H1 (cell line): ENCODE measurements around the gene SLC6A12. TPM values are rescaled to one million over a fixed set of nuclear protein-coding genes. Genes with fewer than 3 reads are reported as not detected.

Experiments
- CTCF ChIA-PET: fragments of 300-600 bp; sonication (Branson Sonifier 250); formaldehyde crosslinking; loops from one replicate; lab custom pipeline; 2021; ENCODE audit not compliant: partially characterized antibody; lab: Charles Lee
- POLR2A ChIA-PET: fragments of 300-600 bp; sonication (Branson Sonifier 250); formaldehyde crosslinking; loops from one replicate; lab custom pipeline; 2021; ENCODE audit warnings: inconsistent platforms; ENCODE audit not compliant: partially characterized antibody; lab: Charles Lee
- DNase-seq, 2 experiments: peaks; one replicate each; pipeline versions ENCODE4 v3.0.0 to v3.0.0-alpha.2; 2010 to 2022; ENCODE audit warnings: low spot score in 2 of 2, low read depth in 1 of 2, mixed read lengths in 1 of 2
- FAIRE-seq: peaks from 2 replicates; lab custom pipeline; 2011; peaks lifted over from hg19 to GRCh38; lab: Jason Lieb, UNC
- H2AFZ ChIP-seq: 2 replicates; pipeline ENCODE4 v1.8.1; 2012; ENCODE audit warnings: low read length, inconsistent platforms
- H2AK5ac ChIP-seq: 2 replicates; pipeline ENCODE4 v1.6.1; 2013; ENCODE audit warnings: low read depth, low read length
- H2BK120ac ChIP-seq: replicated peaks from 2 replicates; pipeline ENCODE3; 2013; ENCODE audit warnings: low read depth, low read length, inconsistent platforms
- H2BK12ac ChIP-seq: 2 replicates; pipeline ENCODE4 v1.6.1; 2013; ENCODE audit warnings: low read depth, low read length
- H2BK15ac ChIP-seq: 2 replicates; pipeline ENCODE4 v1.6.1; 2013; ENCODE audit warnings: low read length
- H2BK20ac ChIP-seq: 2 replicates; pipeline ENCODE4 v1.6.1; 2013; ENCODE audit warnings: low read length
- H2BK5ac ChIP-seq: 2 replicates; pipeline ENCODE4 v1.6.1; 2013; ENCODE audit warnings: low read depth, low read length
- H3K14ac ChIP-seq: 2 replicates; pipeline ENCODE4 v1.6.1; 2013; ENCODE audit warnings: inconsistent platforms; ENCODE audit not compliant: insufficient read length
- H3K18ac ChIP-seq: 2 replicates; pipeline ENCODE4 v1.6.1; 2013; ENCODE audit warnings: low read length; ENCODE audit errors: extremely low read depth
- H3K23ac ChIP-seq: 2 replicates; pipeline ENCODE4 v1.6.1; 2013; ENCODE audit warnings: inconsistent platforms; ENCODE audit not compliant: insufficient read length
- H3K23me2 ChIP-seq: 2 replicates; pipeline ENCODE4 v1.6.1; 2013; ENCODE audit warnings: low read depth, low read length
- H3K27ac ChIP-seq: 2 replicates; pipeline ENCODE4 v1.6.1; 2011; ENCODE audit warnings: low read depth, low read length, inconsistent platforms
- H3K27me3 ChIP-seq, 4 experiments: replicated peaks in 1 of 4; 1 replicate in 1 of 4; 2 replicates in 3 of 4; pipeline versions ENCODE4 v1.6.1 to v1.8.1; 2011 to 2013; ENCODE audit warnings: low read length in 3 of 4, mild to moderate bottlenecking in 3 of 4, inconsistent platforms in 2 of 4, mixed read lengths in 2 of 4, moderate library complexity in 1 of 4; ENCODE audit not compliant: control insufficient read depth in 3 of 4, insufficient read depth in 3 of 4; ENCODE audit errors: extremely low read depth in 1 of 4
- H3K36me3 ChIP-seq, 4 experiments: 2 replicates each; pipeline versions ENCODE4 v1.6.1 to v1.8.1; 2011 to 2013; ENCODE audit warnings: mild to moderate bottlenecking in 4 of 4, low read length in 3 of 4, moderate library complexity in 2 of 4, control low read depth in 1 of 4, inconsistent platforms in 1 of 4; ENCODE audit not compliant: insufficient read depth in 4 of 4, control insufficient read depth in 2 of 4
- H3K4ac ChIP-seq: replicated peaks from 2 replicates; pipeline ENCODE3; 2013; ENCODE audit warnings: low read length, low read depth, mixed read lengths, inconsistent platforms; ENCODE audit not compliant: insufficient read length
- H3K4me1 ChIP-seq, 4 experiments: replicated peaks in 1 of 4; 1 replicate in 1 of 4; 2 replicates in 3 of 4; pipeline versions ENCODE4 v1.6.1 to v1.8.1; 2011 to 2013; ENCODE audit warnings: low read length in 3 of 4, inconsistent platforms in 2 of 4, mixed read lengths in 1 of 4; ENCODE audit not compliant: insufficient read depth in 4 of 4, control insufficient read depth in 3 of 4
- H3K4me2 ChIP-seq, 2 experiments: 2 replicates each; pipeline versions ENCODE4 v1.6.1 to v1.8.1; 2011 to 2013; ENCODE audit warnings: low read depth in 2 of 2, low read length in 2 of 2, control low read depth in 1 of 2, inconsistent platforms in 1 of 2, mild to moderate bottlenecking in 1 of 2; ENCODE audit not compliant: insufficient read depth in 1 of 2
- H3K4me3 ChIP-seq, 4 experiments: fragments of 200-600, 300-600 bp in 1 of 4; sonication (generic), shearing (Covaris generic), sonication (Bioruptor Twin) in 1 of 4; 2 replicates each; pipeline versions ENCODE4 v1.5.1 to v1.8.1; 2011 to 2016; ENCODE audit warnings: low read length in 4 of 4, low read depth in 3 of 4, control low read depth in 2 of 4, inconsistent platforms in 2 of 4, mild to moderate bottlenecking in 2 of 4, mixed read lengths in 1 of 4, moderate library complexity in 1 of 4; ENCODE audit not compliant: insufficient read depth in 2 of 4; ENCODE audit errors: extremely low read depth in 1 of 4
- H3K56ac ChIP-seq: replicated peaks from 2 replicates; pipeline ENCODE3; 2013; ENCODE audit warnings: low read depth, mild to moderate bottlenecking, mixed read lengths, low read length, inconsistent platforms; ENCODE audit not compliant: insufficient read length
- H3K79me1 ChIP-seq: 2 replicates; pipeline ENCODE4 v1.6.1; 2013; ENCODE audit warnings: low read depth, low read length, control low read depth
- H3K79me2 ChIP-seq, 2 experiments: 2 replicates each; pipeline versions ENCODE4 v1.6.1 to v1.8.1; 2012 to 2013; ENCODE audit warnings: low read length in 2 of 2, mild to moderate bottlenecking in 2 of 2, inconsistent platforms in 1 of 2; ENCODE audit not compliant: insufficient read depth in 2 of 2, control insufficient read depth in 1 of 2
- H3K9ac ChIP-seq, 4 experiments: replicated peaks in 1 of 4; 1 replicate in 1 of 4; 2 replicates in 3 of 4; pipeline versions ENCODE4 v1.6.1 to v1.8.1; 2011 to 2013; ENCODE audit warnings: low read depth in 3 of 4, low read length in 3 of 4, control low read depth in 2 of 4, mild to moderate bottlenecking in 2 of 4, moderate library complexity in 2 of 4, inconsistent platforms in 1 of 4; ENCODE audit errors: extremely low read depth in 1 of 4
- H3K9me3 ChIP-seq, 2 experiments: 2 replicates each; pipeline versions ENCODE4 v1.6.1 to v1.8.1; 2012 to 2013; ENCODE audit warnings: mild to moderate bottlenecking in 2 of 2, moderate library complexity in 2 of 2, control low read depth in 1 of 2, inconsistent platforms in 1 of 2, low read depth in 1 of 2, low read length in 1 of 2, mixed read lengths in 1 of 2; ENCODE audit not compliant: insufficient read depth in 2 of 2
- H4K20me1 ChIP-seq, 2 experiments: replicated peaks in 1 of 2; 2 replicates each; pipeline versions ENCODE3 to v1.8.1; 2011 to 2013; ENCODE audit warnings: inconsistent platforms in 2 of 2, low read length in 2 of 2, mild to moderate bottlenecking in 1 of 2; ENCODE audit not compliant: insufficient read depth in 2 of 2, control insufficient read depth in 1 of 2
- H4K5ac ChIP-seq: 2 replicates; pipeline ENCODE4 v1.6.1; 2013; ENCODE audit warnings: low read length, low read depth, mixed read lengths, inconsistent platforms; ENCODE audit not compliant: insufficient read length
- H4K8ac ChIP-seq: 2 replicates; pipeline ENCODE4 v1.8.0; 2013; ENCODE audit warnings: mild to moderate bottlenecking, moderate library complexity, low read length, inconsistent platforms; ENCODE audit not compliant: insufficient read depth; ENCODE audit errors: extremely low read depth
- H4K91ac ChIP-seq: replicated peaks from 2 replicates; pipeline ENCODE3; 2013; ENCODE audit warnings: low read length, mixed read lengths, inconsistent platforms; ENCODE audit not compliant: insufficient read length
- EGR1 ChIP-seq: IDR thresholded peaks from 2 replicates; pipeline ENCODE4 v1.6.1; 2011; ENCODE audit warnings: low read depth, low read length, borderline replicate concordance
- RXRA ChIP-seq: IDR thresholded peaks from 2 replicates; pipeline ENCODE4 v1.6.1; 2011; ENCODE audit warnings: low read depth, mild to moderate bottlenecking, low read length, moderate library complexity; ENCODE audit not compliant: insufficient read depth
- WGBS, 2 experiments: shearing (Covaris generic) in 1 of 2; methylation state at CpG; one replicate each; pipeline versions ENCODE4 v1.1.6 to v1.1.7; 2013 to 2015; ENCODE audit warnings: low lambda C conversion rate in 2 of 2, mixed read lengths in 2 of 2, inconsistent platforms in 1 of 2, low coverage in 1 of 2, missing lambda C conversion rate in 1 of 2; ENCODE audit not compliant: insufficient replicate concordance in 2 of 2, insufficient coverage in 1 of 2, insufficient read length in 1 of 2; ENCODE audit errors: extremely low coverage in 1 of 2, missing lambda C conversion rate in 1 of 2; 5-methylcytosine and 5-hydroxymethylcytosine counted together
- polyA plus RNA-seq, 7 experiments: library from polyadenylated mRNA; depleted of rRNA in 3 of 7; stranded (reverse) in 5 of 7; unstranded in 2 of 7; fragments of >200 nt in 5 of 7; fragments of 200-250 nt in 2 of 7; gene quantifications; 1 replicate in 5 of 7; 2 replicates in 1 of 7; 4 replicates in 1 of 7; pipeline versions ENCODE4 v1.2.1 to v1.2.3, GENCODE V29; 2011 to 2013; ENCODE audit warnings: missing spikeins in 2 of 7, mixed read lengths in 2 of 7
- total RNA-seq: library from RNA; stranded (reverse); fragmentation: NEBNext Ultra II Directional; extraction: Animal tissue kit (Norgen Biotek cat#: 25700); gene quantifications from 2 replicates; pipeline ENCODE4 v1.2.1, GENCODE V29; 2021

SLC6A12 gene
- total and polyA plus RNA-seq, 2 of the 8 experiments (the other 6 are each of a cell fraction or from before 2014, with no cell fraction given): 0.70 to 1.1 TPM

DNA sequence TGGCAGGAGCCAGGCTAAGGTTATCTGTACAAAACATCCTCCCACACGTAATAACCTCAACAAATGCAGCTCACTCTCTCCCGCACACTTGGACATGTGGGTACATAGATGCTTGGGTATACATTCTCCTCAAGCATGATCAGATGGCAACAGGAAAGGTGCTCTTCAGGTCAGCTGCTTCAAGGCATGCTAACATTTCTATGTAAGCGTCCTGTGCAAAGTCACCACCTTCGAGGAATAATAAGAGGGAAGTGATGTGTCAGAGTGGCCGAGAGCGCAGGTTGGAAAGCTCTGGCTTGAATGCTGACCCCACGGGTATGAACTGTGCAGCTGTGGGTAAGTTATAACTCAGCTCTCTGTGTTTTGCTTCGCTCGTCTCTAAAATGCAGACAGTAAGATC is 24.2 kb upstream of the SLC6A12 start:
- no peaks in the 10 kb centered on the region for H3K79me1 ChIP-seq
- no peak overlapping the region for H2BK15ac ChIP-seq
- H2AFZ ChIP-seq: no peak overlapping the region
- no peaks in the 10 kb centered on the region for H3K36me3 ChIP-seq
- no peak overlapping the region for H2BK5ac ChIP-seq
- WGBS, 2 experiments: 92% methylated on average over 9 of the region's 9 CpGs; no CpG with 5 or more reads in 1 of the 2 experiments
- H3K23me2 ChIP-seq: no peaks in the 10 kb centered on the region
- no peak overlapping the region for H3K4me2 ChIP-seq
- H3K4me1 ChIP-seq: peaks cover 0 to 2% (median 0%) of the 10 kb centered on the region in 4 experiments; a peak in 2 of 7 replicates
- no peak overlapping the region for H3K9ac ChIP-seq
- H2AK5ac ChIP-seq: no peak overlapping the region
- H2BK20ac ChIP-seq: no peak overlapping the region
- no peak for DNase-seq
- H4K20me1 ChIP-seq: no peaks in the 10 kb centered on the region
- H2BK12ac ChIP-seq: no peak overlapping the region
- H3K4me3 ChIP-seq: no peak overlapping the region
- no peak overlapping the region for H2BK120ac ChIP-seq
- H4K91ac ChIP-seq: no peak overlapping the region
- H3K23ac ChIP-seq: no peak overlapping the region
- H4K8ac ChIP-seq: no peak overlapping the region
- H3K27me3 ChIP-seq: no peaks in the 10 kb centered on the region
- no peak overlapping the region for H3K18ac ChIP-seq
- no peak overlapping the region for H3K56ac ChIP-seq
- no peak overlapping the region for H3K14ac ChIP-seq
- no peak overlapping the region for H3K4ac ChIP-seq
- no peak overlapping the region for H3K27ac ChIP-seq
- H3K79me2 ChIP-seq: no peaks in the 10 kb centered on the region
- ChIA-PET CTCF (interaction anchor here (0.6 to 2.5 kb wide), 2 partner anchors 18 to 984 kb away, joined by 3 to 11 read pairs; no protein-coding TSS in a partner anchor), POLR2A (no interaction called here)
- no peak for FAIRE-seq
- no peak overlapping the region for H4K5ac ChIP-seq
- peaks cover 8 to 13% of the 10 kb centered on the region in 2 experiments for H3K9me3 ChIP-seq
- TF ChIP-seq EGR1 (no peak), RXRA (no peak)
